Naive thymus-derived CD4-positive, alpha-beta T cell (primary cell): ENCODE data around the gene ADAM12. TPM values are rescaled to one million over a fixed set of nuclear protein-coding genes. Genes with fewer than 3 reads are reported as not detected.
"Not testable (repeated sequence)": the region's sequence is repeated elsewhere in the genome, so short reads cannot be mapped to it uniquely, and the experiment has no call there.

Experiments
- ATAC-seq: fragments of 150-1000 bp; cut with Tn5 transposase; 2 replicates; pipeline ENCODE4 v1.10.0; 2021; ENCODE audit warnings: mild to moderate bottlenecking, moderate library complexity
- CTCF ChIA-PET: fragments of 350-600 bp; sonication (Branson Sonifier 250); formaldehyde crosslinking; loops from one replicate; lab custom pipeline; 2021; ENCODE audit warnings: antibody characterized with exemption; lab: Charles Lee
- POLR2A ChIA-PET: fragments of 350-600 bp; sonication (Branson Sonifier 250); formaldehyde crosslinking; loops from one replicate; lab custom pipeline; 2021; ENCODE audit warnings: antibody characterized with exemption, inconsistent platforms; lab: Charles Lee
- DNase-seq, 9 donors: peaks; one replicate each; pipeline versions ENCODE4 v3.0.0 to v3.0.0-alpha.2; 2020 to 2022; ENCODE audit warnings: mixed read lengths in 1 of 9
- H3K27ac ChIP-seq: one replicate; pipeline ENCODE4 v1.7.0; 2013; ENCODE audit warnings: mild to moderate bottlenecking, low read depth, low read length, moderate library complexity
- H3K27me3 ChIP-seq, 2 donors: one replicate each; pipeline ENCODE4 v1.7.0; 2013; ENCODE audit warnings: low read length in 2 of 2, mild to moderate bottlenecking in 2 of 2, moderate library complexity in 2 of 2; ENCODE audit not compliant: control insufficient read depth in 2 of 2, insufficient read depth in 2 of 2
- H3K36me3 ChIP-seq, 3 experiments: 1 replicate in 2 of 3; 2 replicates in 1 of 3; pipeline ENCODE4 v1.7.0; 2013; ENCODE audit warnings: low read length in 3 of 3, mild to moderate bottlenecking in 3 of 3, moderate library complexity in 1 of 3; ENCODE audit not compliant: insufficient read depth in 3 of 3, control insufficient read depth in 2 of 3
- H3K4me1 ChIP-seq, 2 donors: one replicate each; pipeline ENCODE4 v1.7.0; 2013; ENCODE audit warnings: low read length in 2 of 2, mild to moderate bottlenecking in 2 of 2, moderate library complexity in 1 of 2; ENCODE audit not compliant: control insufficient read depth in 2 of 2, insufficient read depth in 2 of 2
- H3K4me3 ChIP-seq: 2 replicates; pipeline ENCODE4 v1.7.0; 2013; ENCODE audit warnings: mild to moderate bottlenecking, low read length
- H3K9me3 ChIP-seq, 3 experiments: 1 replicate in 2 of 3; 2 replicates in 1 of 3; pipeline ENCODE4 v1.7.0; 2013; ENCODE audit warnings: low read length in 3 of 3; ENCODE audit not compliant: control insufficient read depth in 2 of 3
- H3K27ac Mint-ChIP-seq, 9 donors: one replicate each; pipeline ENCODE4 v1.8.0; 2020 to 2022; ENCODE audit warnings: mixed read lengths in 9 of 9, mild to moderate bottlenecking in 8 of 9, moderate library complexity in 5 of 9, inconsistent platforms in 2 of 9
- H3K27me3 Mint-ChIP-seq, 5 donors: one replicate each; pipeline ENCODE4 v1.8.0; 2021 to 2022; ENCODE audit warnings: mixed read lengths in 5 of 5, mild to moderate bottlenecking in 1 of 5
- H3K36me3 Mint-ChIP-seq, 5 donors: one replicate each; pipeline ENCODE4 v1.8.0; 2020 to 2022; ENCODE audit warnings: mixed read lengths in 5 of 5, mild to moderate bottlenecking in 3 of 5, inconsistent platforms in 1 of 5
- H3K4me1 Mint-ChIP-seq, 7 donors: one replicate each; pipeline ENCODE4 v1.8.0; 2020 to 2022; ENCODE audit warnings: mixed read lengths in 7 of 7, mild to moderate bottlenecking in 3 of 7, inconsistent platforms in 1 of 7
- H3K4me3 Mint-ChIP-seq, 10 donors: one replicate each; pipeline ENCODE4 v1.8.0; 2020 to 2022; ENCODE audit warnings: mild to moderate bottlenecking in 10 of 10, mixed read lengths in 10 of 10, moderate library complexity in 6 of 10, inconsistent platforms in 2 of 10
- H3K9me3 Mint-ChIP-seq, 11 donors: one replicate each; pipeline ENCODE4 v1.8.0; 2020 to 2022; ENCODE audit warnings: mixed read lengths in 11 of 11, mild to moderate bottlenecking in 4 of 11, inconsistent platforms in 1 of 11, moderate library complexity in 1 of 11
- intact Hi-C, 2 donors: fragments of 100-400 bp; cut with micrococcal nuclease; formaldehyde crosslinking; loops; one replicate each; pipeline ENCODE4 v1.15.1; 2023
- polyA plus RNA-seq, 2 donors: library from polyadenylated mRNA; unstranded; fragments of 300-500 nt; fragmentation: Illumina TruSeq; gene quantifications; one replicate each; pipeline ENCODE4 v1.2.3, GENCODE V29; 2021
- total RNA-seq, 6 experiments: library from RNA in 5 of 6; stranded (reverse) in 5 of 6; gene quantifications; 1 replicate in 5 of 6; 2 replicates in 1 of 6; pipeline ENCODE4 v1.2.3 and lab custom pipeline; 2021 to 2026

ADAM12 gene
- total and polyA plus RNA-seq, 7 experiments from 2014 or later: 0.58 to 1.0 TPM; not detected in 5

GRCh38 chr10:126049759-126050700, 338.2 kb downstream of the ADAM12 start:
- Histone ChIP-seq H3K27me3 (no peaks in the 10 kb centered on the region), H3K4me1 (no peaks in the 10 kb centered on the region), H3K4me3 (no peak overlapping the region), H3K27ac (no peak overlapping the region), H3K9me3 (no peaks in the 10 kb centered on the region), H3K36me3 (no peaks in the 10 kb centered on the region)
- peaks cover 0 to 16% (median 10%) of the 10 kb centered on the region in 5 donors for H3K27me3 Mint-ChIP-seq
- ChIA-PET POLR2A (no interaction called here), CTCF (no interaction called here)
- H3K9me3 Mint-ChIP-seq: peaks cover 0 to 2% (median 0%) of the 10 kb centered on the region in 11 donors
- DNase-seq (no peak), ATAC-seq (no peak)
- no peak overlapping the region for H3K4me3 Mint-ChIP-seq
- no peaks in the 10 kb centered on the region for H3K36me3 Mint-ChIP-seq
- no peaks in the 10 kb centered on the region for H3K4me1 Mint-ChIP-seq
- intact Hi-C loops: no loop called here
- H3K27ac Mint-ChIP-seq: no peak overlapping the region

- H3K4me3 Mint-ChIP-seq, H3K36me3 ChIP-seq, H3K27me3 ChIP-seq, H3K9me3 ChIP-seq, H3K27ac ChIP-seq, H3K27ac Mint-ChIP-seq, POLR2A ChIA-PET, H3K4me1 Mint-ChIP-seq, DNase-seq, CTCF ChIA-PET, intact Hi-C loops, H3K4me3 ChIP-seq, ATAC-seq, H3K36me3 Mint-ChIP-seq, H3K9me3 Mint-ChIP-seq, H3K4me1 ChIP-seq: not testable (repeated sequence)
- H3K27me3 Mint-ChIP-seq: peaks cover 0 to 16% (median 10%) of the 10 kb centered on the region in 5 donors
Observed at GRCh38 chr10:126047749-126048148, 340.5 kb downstream of the ADAM12 start.

- no peak overlapping the region for H3K27ac ChIP-seq
- no peaks in the 10 kb centered on the region for H3K27me3 ChIP-seq
- Mint-ChIP-seq H3K4me3 (no peak overlapping the region), H3K27ac (no peak overlapping the region), H3K9me3 (peaks cover 0 to 2% (median 0%) of the 10 kb centered on the region in 11 donors), H3K36me3 (no peaks in the 10 kb centered on the region), H3K27me3 (peaks cover 0 to 11% (median 9%) of the 10 kb centered on the region in 5 donors), H3K4me1 (peaks cover 4 to 10% (median 6%) of the 10 kb centered on the region in 7 donors)
- ChIA-PET POLR2A (no interaction called here), CTCF (no interaction called here)
- intact Hi-C loops: no loop called here
- no peaks in the 10 kb centered on the region for H3K9me3 ChIP-seq
- DNase-seq: no peak
- no peaks in the 10 kb centered on the region for H3K4me1 ChIP-seq
- ATAC-seq: no peak
- H3K36me3 ChIP-seq: no peaks in the 10 kb centered on the region
- no peak overlapping the region for H3K4me3 ChIP-seq
Observed at GRCh38 chr10:126046831-126047230, 341.4 kb downstream of the ADAM12 start.

GRCh38 chr10:126045861-126046260, 342.4 kb downstream of the ADAM12 start:
- H3K27ac Mint-ChIP-seq: no peak overlapping the region
- CTCF ChIA-PET: no interaction called here

GRCh38 chr10:126043389-126043788, 344.9 kb downstream of the ADAM12 start:
- intact Hi-C loops: no loop called here
- POLR2A ChIA-PET: no interaction called here
- H3K4me3 ChIP-seq: no peak overlapping the region
- H3K4me1 ChIP-seq: no peaks in the 10 kb centered on the region
- no peak overlapping the region for H3K27ac ChIP-seq
- no peak for DNase-seq
- Mint-ChIP-seq H3K4me1 (peaks cover 6 to 19% (median 12%) of the 10 kb centered on the region in 7 donors), H3K9me3 (peaks cover 0 to 3% (median 0%) of the 10 kb centered on the region in 11 donors), H3K27ac (no peak overlapping the region), H3K36me3 (no peaks in the 10 kb centered on the region), H3K4me3 (no peak overlapping the region), H3K27me3 (no peaks in the 10 kb centered on the region)
- ATAC-seq: no peak
- CTCF ChIA-PET: no interaction called here
- H3K9me3 ChIP-seq: no peaks in the 10 kb centered on the region
- H3K27me3 ChIP-seq: no peaks in the 10 kb centered on the region
- H3K36me3 ChIP-seq: no peaks in the 10 kb centered on the region

More at GRCh38 chr10:126045861-126046260, 342.4 kb downstream of the ADAM12 start:
- ATAC-seq (no peak), DNase-seq (no peak)
- Mint-ChIP-seq H3K4me3 (no peak overlapping the region), H3K36me3 (no peaks in the 10 kb centered on the region), H3K9me3 (peaks cover 0 to 1% (median 0%) of the 10 kb centered on the region in 11 donors), H3K27me3 (peaks cover 0 to 5% (median 1%) of the 10 kb centered on the region in 5 donors), H3K4me1 (peaks cover 6 to 18% (median 10%) of the 10 kb centered on the region in 7 donors)
- POLR2A ChIA-PET: no interaction called here
- H3K27me3 ChIP-seq: no peaks in the 10 kb centered on the region
- intact Hi-C loops: no loop called here
- no peaks in the 10 kb centered on the region for H3K4me1 ChIP-seq
- no peaks in the 10 kb centered on the region for H3K9me3 ChIP-seq
- no peak overlapping the region for H3K4me3 ChIP-seq
- no peak overlapping the region for H3K27ac ChIP-seq
- H3K36me3 ChIP-seq: no peaks in the 10 kb centered on the region

GRCh38 chr10:126042906-126043305, 345.4 kb downstream of the ADAM12 start:
- no peak overlapping the region for H3K4me3 ChIP-seq
- ATAC-seq (no peak), DNase-seq (no peak)
- H3K36me3 ChIP-seq: no peaks in the 10 kb centered on the region
- H3K4me1 ChIP-seq: no peaks in the 10 kb centered on the region
- Mint-ChIP-seq H3K27ac (no peak overlapping the region), H3K4me1 (peaks cover 6 to 19% (median 12%) of the 10 kb centered on the region in 7 donors), H3K27me3 (no peaks in the 10 kb centered on the region), H3K36me3 (no peaks in the 10 kb centered on the region), H3K4me3 (no peak overlapping the region), H3K9me3 (peaks cover 0 to 3% (median 0%) of the 10 kb centered on the region in 11 donors)
- intact Hi-C loops: no loop called here
- no peaks in the 10 kb centered on the region for H3K9me3 ChIP-seq
- ChIA-PET POLR2A (no interaction called here), CTCF (no interaction called here)
- no peaks in the 10 kb centered on the region for H3K27me3 ChIP-seq
- no peak overlapping the region for H3K27ac ChIP-seq
